H9 (cell line): ENCODE results near the gene FREM2. TPM values are rescaled to one million over a fixed set of nuclear protein-coding genes. Genes with fewer than 3 reads are reported as not detected.

ENCODE experiments used
- DNase-seq: peaks from one replicate; pipeline ENCODE4 v3.0.0-alpha.2; 2017
- H2AFZ ChIP-seq: one replicate; pipeline ENCODE4 v1.6.1; 2013; ENCODE audit warnings: mild to moderate bottlenecking, low read length, control low read depth, moderate library complexity
- H2AK5ac ChIP-seq: 2 replicates; pipeline ENCODE4 v1.6.1; 2013; ENCODE audit warnings: low read length, control low read depth, mixed read lengths; ENCODE audit not compliant: insufficient read length
- H2BK120ac ChIP-seq: one replicate; pipeline ENCODE4 v1.6.1; 2013; ENCODE audit warnings: low read depth, mild to moderate bottlenecking, low read length, control low read depth, inconsistent platforms; ENCODE audit not compliant: poor library complexity, severe bottlenecking
- H2BK12ac ChIP-seq: 2 replicates; pipeline ENCODE4 v1.6.1; 2013; ENCODE audit warnings: low read length, control low read depth, mixed read lengths, low read depth; ENCODE audit not compliant: insufficient read length
- H2BK15ac ChIP-seq: 2 replicates; pipeline ENCODE4 v1.6.1; 2013; ENCODE audit warnings: low read depth, low read length, control low read depth
- H2BK20ac ChIP-seq: one replicate; pipeline ENCODE4 v1.6.1; 2013; ENCODE audit warnings: low read depth, mild to moderate bottlenecking, low read length, control low read depth, inconsistent platforms; ENCODE audit not compliant: poor library complexity, severe bottlenecking
- H2BK5ac ChIP-seq: 2 replicates; pipeline ENCODE4 v1.6.1; 2013; ENCODE audit warnings: low read length, control low read depth, mixed read lengths; ENCODE audit not compliant: insufficient read length
- H3K14ac ChIP-seq: 2 replicates; pipeline ENCODE4 v1.6.1; 2013; ENCODE audit warnings: low read length, control low read depth; ENCODE audit not compliant: insufficient read depth
- H3K18ac ChIP-seq: 2 replicates; pipeline ENCODE4 v1.6.1; 2013; ENCODE audit warnings: low read depth, mild to moderate bottlenecking, mixed read lengths, low read length, control low read depth; ENCODE audit not compliant: insufficient read length
- H3K23ac ChIP-seq: 2 replicates; pipeline ENCODE4 v1.6.1; 2013; ENCODE audit warnings: low read length, control low read depth, mixed read lengths, low read depth; ENCODE audit not compliant: insufficient read length
- H3K23me2 ChIP-seq: 2 replicates; pipeline ENCODE4 v1.6.1; 2013; ENCODE audit warnings: low read depth, mild to moderate bottlenecking, mixed read lengths, low read length, control low read depth; ENCODE audit not compliant: insufficient read length, poor library complexity, severe bottlenecking
- H3K27ac ChIP-seq: 2 replicates; pipeline ENCODE4 v1.5.1; 2013; ENCODE audit warnings: low read length, control low read depth, mixed read lengths, low read depth; ENCODE audit not compliant: insufficient read length
- H3K27me3 ChIP-seq: 2 replicates; pipeline ENCODE4 v1.6.1; 2013; ENCODE audit warnings: low read length, control low read depth, inconsistent platforms; ENCODE audit not compliant: insufficient read depth
- H3K4ac ChIP-seq: 2 replicates; pipeline ENCODE4 v1.6.1; 2013; ENCODE audit warnings: low read depth, mild to moderate bottlenecking, control low read depth, inconsistent platforms, low read length, moderate library complexity
- H3K4me1 ChIP-seq: 2 replicates; pipeline ENCODE4 v1.6.1; 2013; ENCODE audit warnings: low read length, control low read depth, inconsistent platforms; ENCODE audit not compliant: insufficient read depth
- H3K4me2 ChIP-seq: 2 replicates; pipeline ENCODE4 v1.6.1; 2013; ENCODE audit warnings: low read length, control low read depth, mixed read lengths; ENCODE audit not compliant: insufficient read length, insufficient read depth
- H3K56ac ChIP-seq: 2 replicates; pipeline ENCODE4 v1.6.1; 2013; ENCODE audit warnings: low read depth, mild to moderate bottlenecking, mixed read lengths, low read length, control low read depth; ENCODE audit not compliant: insufficient read length
- H3K79me1 ChIP-seq: 2 replicates; pipeline ENCODE4 v1.6.1; 2013; ENCODE audit warnings: low read depth, mild to moderate bottlenecking, moderate library complexity, low read length, control low read depth, inconsistent platforms; ENCODE audit not compliant: insufficient read depth, poor library complexity, severe bottlenecking
- H3K79me2 ChIP-seq: 2 replicates; pipeline ENCODE4 v1.6.1; 2013; ENCODE audit warnings: low read length, control low read depth, inconsistent platforms; ENCODE audit not compliant: insufficient read depth
- H3K9ac ChIP-seq: 2 replicates; pipeline ENCODE4 v1.6.1; 2013; ENCODE audit warnings: low read length, control low read depth, mixed read lengths; ENCODE audit not compliant: insufficient read length; ENCODE audit errors: extremely low read depth
- H3K9me3 ChIP-seq: one replicate; pipeline ENCODE4 v1.6.1; 2013; ENCODE audit warnings: low read depth, low read length, inconsistent platforms; ENCODE audit not compliant: control insufficient read depth
- H3T11ph ChIP-seq: one replicate; pipeline ENCODE4 v1.6.1; 2013; ENCODE audit warnings: mild to moderate bottlenecking, low read length, control low read depth, inconsistent platforms
- H4K20me1 ChIP-seq: one replicate; pipeline ENCODE4 v1.6.1; 2013; ENCODE audit not compliant: control insufficient read depth, insufficient read length, insufficient read depth
- H4K5ac ChIP-seq: 2 replicates; pipeline ENCODE4 v1.6.1; 2013; ENCODE audit warnings: low read depth, mild to moderate bottlenecking, mixed read lengths, low read length, control low read depth; ENCODE audit not compliant: insufficient read length
- H4K8ac ChIP-seq: replicated peaks from 2 replicates; pipeline ENCODE4 v1.6.1; 2013; ENCODE audit warnings: low read length, control low read depth, mixed read lengths, low read depth; ENCODE audit not compliant: insufficient read length
- H4K91ac ChIP-seq: 2 replicates; pipeline ENCODE4 v1.6.1; 2013; ENCODE audit warnings: low read depth, mild to moderate bottlenecking, moderate library complexity, mixed read lengths, low read length, control low read depth; ENCODE audit not compliant: insufficient read length
- H3K27ac Mint-ChIP-seq, 3 experiments: 2 replicates in 2 of 3; 3 replicates in 1 of 3; pipeline ENCODE4 v1.8.0; 2020 to 2021; ENCODE audit warnings: mixed read lengths in 3 of 3, mild to moderate bottlenecking in 1 of 3, moderate library complexity in 1 of 3
- H3K27me3 Mint-ChIP-seq: 2 replicates; pipeline ENCODE4 v1.8.0; 2021; ENCODE audit warnings: low read depth, mild to moderate bottlenecking, moderate library complexity, mixed read lengths
- H3K36me3 Mint-ChIP-seq, 3 experiments: 2 replicates in 2 of 3; 3 replicates in 1 of 3; pipeline ENCODE4 v1.8.0; 2020 to 2021; ENCODE audit warnings: low read depth in 3 of 3, mixed read lengths in 3 of 3; ENCODE audit not compliant: insufficient read depth in 1 of 3
- H3K4me1 Mint-ChIP-seq, 2 experiments: 2 replicates each; pipeline ENCODE4 v1.8.0; 2020; ENCODE audit warnings: mixed read lengths in 2 of 2
- H3K4me3 Mint-ChIP-seq, 2 experiments: 2 replicates in 1 of 2; 3 replicates in 1 of 2; pipeline ENCODE4 v1.8.0; 2020 to 2021; ENCODE audit warnings: mild to moderate bottlenecking in 2 of 2, mixed read lengths in 2 of 2, moderate library complexity in 1 of 2
- H3K9me3 Mint-ChIP-seq, 2 experiments: 2 replicates in 1 of 2; 3 replicates in 1 of 2; pipeline ENCODE4 v1.8.0; 2020; ENCODE audit warnings: mild to moderate bottlenecking in 2 of 2, mixed read lengths in 2 of 2, moderate library complexity in 1 of 2
- WGBS: extraction: QIAGEN DNeasy Blood & Tissue Kit; methylation state at CpG from one replicate; pipeline ENCODE4 v1.1.7; 2013; ENCODE audit warnings: missing lambda C conversion rate, low lambda C conversion rate, mixed read lengths; ENCODE audit not compliant: insufficient read length; ENCODE audit errors: extremely low coverage; 5-methylcytosine and 5-hydroxymethylcytosine counted together
- total RNA-seq: library from RNA; stranded (reverse); gene quantifications from 2 replicates; pipeline ENCODE4 v1.2.1, GENCODE V29; 2021
- TF ChIP-seq, protein P1 (sequence below): fragments of 200-600 bp; sonication (generic); conservative IDR thresholded peaks from 3 replicates; pipeline ENCODE4 v1.8.0; 2021; ENCODE audit warnings: antibody characterized with exemption, mild to moderate bottlenecking

The FREM2 gene
- total RNA-seq, 1 experiment from 2014 or later, result 16.0 TPM

DNA sequence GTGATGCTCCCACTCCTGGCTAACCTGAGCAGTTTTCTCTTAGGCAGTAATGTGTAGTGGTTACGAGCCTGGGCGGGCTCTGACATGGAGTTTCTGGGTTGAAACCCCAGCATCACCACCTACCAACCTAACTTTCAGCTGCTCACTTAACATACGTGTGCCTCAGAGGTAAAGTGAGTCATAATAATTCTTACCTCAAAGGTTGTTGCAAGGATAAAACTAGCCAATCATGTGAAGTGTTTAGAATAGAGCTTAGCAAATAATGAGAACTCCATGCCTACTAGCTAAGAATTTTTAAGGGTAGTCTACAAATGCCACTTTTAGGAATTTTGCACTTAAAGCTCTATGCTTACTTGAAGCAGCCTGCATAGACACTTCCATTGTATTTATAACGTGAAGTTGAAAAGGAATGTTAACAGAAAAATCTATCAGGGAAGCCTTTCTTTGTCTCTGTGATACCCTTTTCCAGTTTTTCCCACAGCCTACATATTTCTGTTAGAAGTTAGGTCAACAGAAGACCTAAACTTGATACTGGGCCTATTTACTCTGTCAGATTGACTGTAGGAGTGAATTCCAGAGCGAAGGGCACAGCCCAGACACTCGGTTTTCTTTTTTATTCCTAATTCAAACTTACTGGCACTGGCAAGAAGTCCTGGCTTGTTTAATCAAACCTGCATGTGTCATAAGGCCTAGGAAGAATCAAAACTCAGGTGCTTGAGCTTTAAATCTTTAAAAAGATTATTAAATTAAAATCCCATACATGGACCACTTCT lies 90.7 kb downstream of the FREM2 start:
- no peak overlapping the region for H3K4me2 ChIP-seq
- H2BK120ac ChIP-seq, result no peak overlapping the region
- no peaks in the 10 kb centered on the region for H3K4me1 ChIP-seq
- no peak overlapping the region for H2BK15ac ChIP-seq
- no peaks in the 10 kb centered on the region for H3K27me3 ChIP-seq
- no peak overlapping the region for H2BK5ac ChIP-seq
- peaks cover 9 to 15% (median 10%) of the 10 kb centered on the region in 3 experiments for H3K36me3 Mint-ChIP-seq
- H4K20me1 ChIP-seq, result no peaks in the 10 kb centered on the region
- no peak overlapping the region for H4K91ac ChIP-seq
- no peaks in the 10 kb centered on the region for H3K23me2 ChIP-seq
- H3K14ac ChIP-seq, result no peak overlapping the region
- H3K9me3 Mint-ChIP-seq, result peaks cover 0 to 4% of the 10 kb centered on the region in 2 experiments; a peak in 2 of 5 replicates
- no peaks in the 10 kb centered on the region for H3K79me1 ChIP-seq
- TF ChIP-seq, protein P1, sequence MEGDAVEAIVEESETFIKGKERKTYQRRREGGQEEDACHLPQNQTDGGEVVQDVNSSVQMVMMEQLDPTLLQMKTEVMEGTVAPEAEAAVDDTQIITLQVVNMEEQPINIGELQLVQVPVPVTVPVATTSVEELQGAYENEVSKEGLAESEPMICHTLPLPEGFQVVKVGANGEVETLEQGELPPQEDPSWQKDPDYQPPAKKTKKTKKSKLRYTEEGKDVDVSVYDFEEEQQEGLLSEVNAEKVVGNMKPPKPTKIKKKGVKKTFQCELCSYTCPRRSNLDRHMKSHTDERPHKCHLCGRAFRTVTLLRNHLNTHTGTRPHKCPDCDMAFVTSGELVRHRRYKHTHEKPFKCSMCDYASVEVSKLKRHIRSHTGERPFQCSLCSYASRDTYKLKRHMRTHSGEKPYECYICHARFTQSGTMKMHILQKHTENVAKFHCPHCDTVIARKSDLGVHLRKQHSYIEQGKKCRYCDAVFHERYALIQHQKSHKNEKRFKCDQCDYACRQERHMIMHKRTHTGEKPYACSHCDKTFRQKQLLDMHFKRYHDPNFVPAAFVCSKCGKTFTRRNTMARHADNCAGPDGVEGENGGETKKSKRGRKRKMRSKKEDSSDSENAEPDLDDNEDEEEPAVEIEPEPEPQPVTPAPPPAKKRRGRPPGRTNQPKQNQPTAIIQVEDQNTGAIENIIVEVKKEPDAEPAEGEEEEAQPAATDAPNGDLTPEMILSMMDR, result no peak
- H3K9ac ChIP-seq, result no peak overlapping the region
- H3K23ac ChIP-seq, result no peak overlapping the region
- H3T11ph ChIP-seq, result no peak overlapping the region
- H3K27me3 Mint-ChIP-seq, result no peaks in the 10 kb centered on the region
- H4K5ac ChIP-seq, result no peak overlapping the region
- H3K79me2 ChIP-seq, result no peaks in the 10 kb centered on the region
- no peak overlapping the region for H2AFZ ChIP-seq
- no peaks in the 10 kb centered on the region for H3K9me3 ChIP-seq
- WGBS, result no CpG with 5 or more reads among the region's 6 CpGs
- H3K56ac ChIP-seq, result no peak overlapping the region
- H2BK12ac ChIP-seq, result no peak overlapping the region
- no peak overlapping the region for H3K4me3 Mint-ChIP-seq
- no peak overlapping the region for H4K8ac ChIP-seq
- no peak overlapping the region for H3K27ac ChIP-seq
- H2BK20ac ChIP-seq, result no peak overlapping the region
- H3K4me1 Mint-ChIP-seq, result peaks cover 0 to 5% of the 10 kb centered on the region in 2 experiments; a peak in 1 of 4 replicates
- H2AK5ac ChIP-seq, result no peak overlapping the region
- DNase-seq, result no peak
- no peak overlapping the region for H3K18ac ChIP-seq
- no peak overlapping the region for H3K4ac ChIP-seq
- H3K27ac Mint-ChIP-seq, result no peak overlapping the region
